Embryonic facial prominence (tissue), 1 donor: Measurements from ENCODE around the gene KRTAP10-7.
"Not testable (repeated sequence)": the region's sequence is repeated elsewhere in the genome, so short reads cannot be mapped to it uniquely, and the experiment has no call there.

Experiments
- DNase-seq: peaks from one replicate; pipeline ENCODE4 v3.0.0-alpha.2; 2016; ENCODE audit errors: extremely low spot score

KRTAP10-7 gene

DNA sequence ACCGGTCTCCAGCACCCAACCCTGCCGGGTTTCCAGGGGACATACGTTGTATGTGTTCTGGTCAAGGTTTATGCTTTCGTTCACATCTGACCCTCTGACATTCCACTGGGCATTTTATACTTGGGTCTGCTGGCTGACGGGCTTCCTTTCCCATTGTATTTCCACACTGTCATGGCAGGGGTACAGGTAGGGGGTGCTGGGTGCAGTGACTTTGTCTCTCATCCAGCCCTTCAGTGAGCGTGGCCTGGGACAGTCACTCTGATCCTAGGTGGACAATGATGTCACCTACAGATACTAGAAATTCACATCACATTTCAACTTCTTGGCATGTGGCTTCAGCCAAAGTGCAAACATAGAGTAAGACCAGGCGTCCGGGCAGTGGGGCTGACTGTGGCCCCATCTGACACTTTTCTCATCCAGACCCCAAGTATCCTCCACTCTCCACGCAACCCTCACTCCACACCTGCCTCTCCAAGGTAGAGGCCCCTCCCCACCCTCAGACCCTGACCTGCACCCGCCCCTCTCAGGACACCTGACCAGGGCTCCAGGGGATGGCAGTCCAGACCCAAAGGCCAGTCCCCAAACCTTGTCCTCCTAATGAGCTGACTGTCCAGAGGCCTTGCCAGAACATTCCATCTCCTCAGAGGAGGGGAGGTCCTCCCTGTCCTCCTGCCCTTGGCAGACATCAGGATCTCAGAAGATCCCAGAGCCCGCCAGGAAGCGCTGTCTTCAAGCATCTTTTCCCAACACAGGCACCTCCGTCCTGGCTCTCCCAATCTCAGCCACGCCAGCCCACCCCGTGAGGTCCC, 36.0 kb downstream of the KRTAP10-7 start:
- no peak for DNase-seq

DNA sequence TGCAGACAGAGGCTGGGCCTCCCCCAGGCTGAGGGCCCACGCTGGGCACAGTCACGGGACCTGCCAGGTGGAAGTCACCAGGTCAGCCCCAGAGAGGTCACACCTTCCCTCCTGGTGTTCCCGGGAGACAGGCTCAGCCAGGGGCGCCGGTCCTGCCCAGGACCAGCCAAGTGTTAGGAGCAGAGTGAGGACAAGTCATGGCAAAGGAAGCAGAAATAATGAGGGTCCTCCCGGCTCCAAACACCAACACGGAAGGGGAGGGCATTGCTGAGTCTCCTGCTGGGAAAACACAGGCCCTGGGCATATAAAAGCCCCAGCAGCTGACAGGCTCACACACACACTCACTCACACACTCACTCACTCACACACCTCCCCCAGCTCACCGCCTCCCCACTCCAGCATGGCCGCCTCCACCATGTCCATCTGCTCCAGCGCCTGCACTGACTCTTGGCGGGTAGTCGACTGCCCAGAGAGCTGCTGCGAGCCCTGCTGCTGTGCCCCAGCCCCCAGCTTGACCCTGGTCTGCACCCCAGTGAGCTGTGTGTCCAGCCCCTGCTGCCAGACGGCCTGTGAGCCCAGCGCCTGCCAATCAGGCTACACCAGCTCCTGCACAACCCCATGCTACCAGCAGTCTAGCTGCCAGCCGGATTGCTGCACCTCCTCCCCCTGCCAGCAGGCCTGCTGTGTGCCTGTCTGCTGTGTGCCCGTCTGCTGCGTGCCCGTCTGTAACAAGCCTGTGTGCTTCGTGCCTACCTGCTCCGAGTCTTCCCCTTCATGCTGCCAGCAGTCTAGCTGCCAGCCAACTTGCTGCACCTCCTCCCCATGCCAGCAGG, 36.8 kb downstream of the KRTAP10-7 start, which contains the start of gene KRTAP10-10:
Gene KRTAP10-10, plus strand, starts transcription at position 339 of the 833 bp plus-strand sequence. Its CDS starts 62 bp downstream, at position 401.
- no peak for DNase-seq

DNA sequence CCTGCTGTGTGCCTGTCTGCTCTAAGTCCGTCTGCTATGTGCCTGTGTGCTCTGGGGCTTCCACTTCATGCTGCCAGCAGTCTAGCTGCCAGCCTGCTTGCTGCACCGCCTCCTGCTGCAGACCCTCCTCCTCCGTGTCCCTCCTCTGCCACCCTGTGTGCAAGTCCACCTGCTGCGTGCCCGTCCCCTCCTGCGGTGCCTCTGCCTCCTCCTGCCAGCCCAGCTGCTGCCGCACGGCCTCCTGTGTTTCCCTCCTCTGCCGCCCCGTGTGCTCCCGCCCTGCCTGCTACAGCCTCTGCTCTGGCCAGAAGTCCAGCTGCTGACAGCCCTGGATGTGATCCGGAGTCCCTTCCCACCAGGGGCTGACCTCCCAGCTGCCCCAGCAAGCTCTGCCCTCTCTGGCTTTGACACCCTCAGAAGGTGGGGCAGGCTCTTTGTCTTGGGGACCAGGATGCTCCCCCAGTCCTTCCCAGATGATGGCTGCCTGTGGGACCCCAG, 37.5 kb downstream of the KRTAP10-7 start:
- not testable (repeated sequence) for DNase-seq

DNA sequence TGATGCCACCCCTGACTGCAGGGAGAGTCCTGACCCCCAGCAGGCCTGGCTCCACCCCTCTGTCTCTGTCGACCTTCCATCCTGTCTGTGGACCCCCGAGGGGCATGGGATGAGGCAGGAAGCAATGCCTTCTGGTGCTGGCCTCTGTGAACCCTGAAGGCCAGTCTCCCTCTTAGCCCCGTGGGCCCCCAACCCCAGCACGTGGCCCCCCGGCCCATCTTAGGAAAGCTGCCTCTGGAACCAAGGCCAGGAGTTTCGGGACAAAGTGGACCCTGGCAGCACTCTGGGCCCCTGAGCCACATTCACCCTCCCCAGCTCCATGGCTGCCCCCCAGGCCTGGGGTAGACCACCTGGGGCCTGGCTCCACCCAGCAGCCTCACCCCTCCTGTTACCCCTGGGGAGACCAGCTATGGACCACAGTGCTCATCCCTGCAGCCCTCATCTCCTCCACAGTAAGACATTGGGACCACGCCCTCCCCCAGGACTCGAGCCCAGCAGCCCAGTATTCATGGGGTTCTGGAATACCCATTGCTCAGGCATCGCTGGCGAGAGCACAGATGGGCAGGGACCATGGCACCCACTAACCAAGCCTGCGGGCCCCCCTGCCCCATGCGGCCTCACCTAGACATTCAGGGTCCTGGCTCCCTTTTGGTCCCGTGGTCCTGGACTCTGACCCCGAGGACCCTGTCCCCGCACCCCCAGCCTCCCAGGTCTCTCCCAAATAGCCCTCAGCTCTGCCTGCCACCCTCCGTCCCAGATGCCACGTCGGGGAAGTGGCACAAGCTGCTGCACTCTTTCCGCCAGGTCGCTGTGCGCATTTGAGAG, 38.3 kb downstream of the KRTAP10-7 start:
- DNase-seq: not testable (repeated sequence)

DNA sequence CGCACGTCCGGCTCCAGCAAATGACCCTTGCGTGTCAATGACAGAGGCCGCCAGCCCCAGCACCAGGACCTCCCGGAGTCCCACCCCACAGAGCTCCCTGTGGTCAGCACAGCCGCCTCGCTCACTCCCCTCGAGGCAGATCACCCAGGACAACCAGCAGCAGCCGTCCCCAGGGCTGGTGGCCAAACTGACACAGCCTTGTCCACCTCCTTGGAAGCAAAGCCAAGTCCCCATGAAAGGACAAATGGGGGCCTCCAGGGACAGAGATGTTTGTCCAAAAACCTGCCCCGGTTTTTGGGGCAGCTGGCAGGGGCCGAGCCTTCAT, 38.9 kb downstream of the KRTAP10-7 start:
- no peak for DNase-seq

DNA sequence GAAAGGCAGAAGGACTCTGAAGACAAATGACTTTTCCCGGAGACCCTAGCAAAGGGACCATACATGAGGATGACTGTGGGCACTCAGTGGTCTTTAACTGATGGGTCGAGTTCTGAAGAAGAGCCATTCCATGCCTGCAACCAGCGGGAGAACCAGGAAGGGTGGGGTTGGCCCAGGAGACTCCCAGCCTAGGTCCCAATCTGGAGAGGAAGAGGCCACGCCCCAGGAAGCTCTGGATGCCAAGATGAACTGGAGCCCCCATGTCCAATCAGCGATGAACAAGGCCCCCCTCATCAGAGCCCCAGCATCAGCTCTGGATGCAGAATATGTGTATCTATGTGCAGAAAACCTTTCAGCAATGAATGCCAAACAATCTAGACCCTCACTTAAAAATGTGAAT, 40.4 kb downstream of the KRTAP10-7 start:
- DNase-seq: no peak

DNA sequence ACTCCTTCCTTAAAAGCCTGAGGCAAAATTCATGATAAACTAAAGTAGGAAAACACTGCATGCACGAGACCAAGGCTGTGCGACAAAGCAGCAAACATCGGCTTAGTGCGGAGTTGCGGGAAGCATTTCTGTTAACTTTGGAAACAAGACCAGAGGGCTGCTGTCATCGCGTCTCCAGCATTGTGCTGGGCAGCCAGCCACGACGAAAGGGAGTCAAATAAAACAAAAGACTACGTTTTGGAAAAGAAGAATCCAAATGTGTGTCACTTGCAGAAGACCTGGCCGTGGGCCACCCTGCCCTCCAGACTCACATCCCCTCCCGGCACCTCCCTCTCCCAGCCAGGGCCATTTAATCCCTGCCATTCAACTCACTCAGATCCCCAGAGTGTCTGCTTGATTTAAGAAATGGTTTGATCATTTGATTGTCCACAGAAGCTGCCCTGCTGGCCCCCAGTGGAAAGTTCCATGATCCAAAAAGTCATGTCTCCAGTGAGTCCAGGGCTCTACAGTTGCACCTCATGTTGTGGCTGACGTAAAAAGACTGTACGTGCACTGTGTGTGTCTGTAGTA, 43.4 kb downstream of the KRTAP10-7 start:
- no peak for DNase-seq

DNA sequence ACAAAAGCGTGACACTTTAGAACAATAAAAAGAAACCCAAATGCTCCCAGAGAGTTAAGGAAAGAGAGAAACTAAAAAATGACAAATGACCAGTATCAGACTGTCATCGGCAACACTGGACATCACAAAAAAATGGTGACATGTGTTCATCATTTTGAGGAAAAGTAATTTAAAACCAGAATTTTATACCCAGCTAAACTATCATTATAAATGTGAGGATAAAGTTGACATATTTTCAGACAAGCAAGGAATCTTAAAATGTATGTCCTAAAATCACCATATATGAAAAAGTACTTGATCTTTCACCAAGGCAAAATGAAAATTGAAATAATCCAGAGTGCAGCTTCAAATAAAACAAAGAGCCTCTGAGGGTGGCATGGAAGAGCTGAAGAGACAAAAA, 44.5 kb downstream of the KRTAP10-7 start:
- DNase-seq: no peak

DNA sequence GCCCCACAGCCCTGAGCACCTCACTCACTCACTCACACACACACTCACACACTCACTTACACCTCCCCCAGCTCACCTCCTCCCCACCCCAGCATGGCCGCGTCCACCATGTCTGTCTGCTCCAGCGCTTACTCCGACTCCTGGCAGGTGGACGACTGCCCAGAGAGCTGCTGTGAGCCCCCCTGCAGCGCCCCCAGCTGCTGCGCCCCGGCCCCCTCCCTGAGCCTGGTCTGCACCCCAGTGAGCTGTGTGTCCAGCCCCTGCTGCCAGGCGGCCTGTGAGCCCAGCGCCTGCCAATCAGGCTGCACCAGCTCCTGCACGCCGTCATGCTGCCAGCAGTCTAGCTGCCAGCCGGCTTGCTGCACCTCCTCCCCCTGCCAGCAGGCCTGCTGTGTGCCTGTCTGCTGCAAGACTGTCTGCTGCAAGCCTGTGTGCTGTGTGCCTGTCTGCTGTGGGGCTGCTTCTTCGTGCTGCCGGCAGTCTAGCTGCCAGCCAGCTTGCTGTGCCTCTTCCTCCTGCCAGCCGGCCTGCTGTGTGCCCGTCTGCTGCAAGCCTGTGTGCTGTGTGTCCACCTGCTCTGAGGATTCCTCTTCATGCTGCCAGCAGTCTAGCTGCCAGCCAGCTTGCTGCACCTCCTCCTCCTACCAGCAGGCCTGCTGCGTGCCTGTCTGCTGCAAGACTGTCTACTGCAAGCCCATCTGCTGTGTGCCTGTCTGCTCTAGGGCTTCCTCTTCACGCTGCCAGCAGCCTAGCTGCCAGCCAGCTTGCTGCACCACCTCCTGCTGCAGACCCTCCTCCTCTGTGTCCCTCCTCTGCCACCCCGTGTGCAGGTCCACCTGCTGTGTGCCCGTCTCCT, 46.2 kb downstream of the KRTAP10-7 start, which contains the start of gene KRTAP10-11:
Gene KRTAP10-11, plus strand, starts transcription at position 49 of the 856 bp plus-strand sequence. Its CDS starts 45 bp downstream, at position 94.
- not testable (repeated sequence) for DNase-seq

DNA sequence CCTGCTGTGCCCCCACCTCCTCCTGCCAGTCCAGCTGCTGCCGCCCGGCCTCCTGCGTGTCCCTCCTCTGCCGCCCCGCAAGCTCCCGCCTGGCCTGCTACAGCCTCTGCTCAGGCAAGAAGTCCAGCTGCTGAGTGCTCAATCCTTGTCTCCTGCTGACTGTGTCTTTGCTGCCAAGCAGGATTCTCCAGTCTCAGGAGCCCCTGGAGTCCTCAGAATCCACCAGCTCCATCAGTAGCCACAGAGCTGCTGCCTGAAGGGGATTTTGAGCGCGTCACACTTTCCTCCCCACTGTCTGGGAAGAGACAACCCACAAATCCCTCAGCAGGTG, 46.8 kb downstream of the KRTAP10-7 start:
- no peak for DNase-seq

DNA sequence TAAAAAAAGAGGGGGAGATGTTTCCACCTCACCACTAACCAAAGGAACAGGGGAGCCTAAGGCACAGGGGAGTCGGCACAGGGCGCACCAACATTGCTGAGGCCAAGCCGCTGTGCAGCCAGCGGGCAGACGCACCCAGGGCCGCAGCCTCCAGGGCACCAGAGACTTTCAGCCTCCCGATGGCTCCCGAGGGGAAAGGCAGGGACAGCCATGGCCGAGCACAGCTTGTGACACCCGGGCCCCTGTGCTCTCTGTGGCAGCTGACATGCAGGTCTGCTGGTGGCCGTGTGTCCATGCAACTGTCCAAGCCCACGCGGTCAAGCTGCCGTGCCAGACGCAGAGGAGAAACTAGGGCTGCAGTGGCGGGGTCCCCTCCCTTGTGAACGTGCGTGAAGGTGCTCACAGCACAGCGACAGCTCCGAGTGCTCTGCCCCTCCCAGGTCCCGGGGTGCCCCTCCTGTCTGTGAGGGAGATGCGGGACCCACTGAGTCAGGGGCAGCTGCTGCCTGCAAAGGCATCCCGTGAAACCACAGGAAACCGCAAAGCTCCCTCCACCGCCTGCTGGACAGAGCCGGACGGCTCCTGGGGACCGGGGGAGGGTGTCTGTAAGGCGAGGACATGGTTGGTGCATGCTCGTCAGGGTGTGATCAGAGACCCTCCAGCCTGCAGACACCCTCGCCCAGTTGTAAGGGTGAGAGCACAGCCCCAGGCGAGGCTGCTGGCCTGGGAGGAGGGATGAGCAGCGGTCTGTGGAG, 48.3 kb downstream of the KRTAP10-7 start:
- DNase-seq: no peak

DNA sequence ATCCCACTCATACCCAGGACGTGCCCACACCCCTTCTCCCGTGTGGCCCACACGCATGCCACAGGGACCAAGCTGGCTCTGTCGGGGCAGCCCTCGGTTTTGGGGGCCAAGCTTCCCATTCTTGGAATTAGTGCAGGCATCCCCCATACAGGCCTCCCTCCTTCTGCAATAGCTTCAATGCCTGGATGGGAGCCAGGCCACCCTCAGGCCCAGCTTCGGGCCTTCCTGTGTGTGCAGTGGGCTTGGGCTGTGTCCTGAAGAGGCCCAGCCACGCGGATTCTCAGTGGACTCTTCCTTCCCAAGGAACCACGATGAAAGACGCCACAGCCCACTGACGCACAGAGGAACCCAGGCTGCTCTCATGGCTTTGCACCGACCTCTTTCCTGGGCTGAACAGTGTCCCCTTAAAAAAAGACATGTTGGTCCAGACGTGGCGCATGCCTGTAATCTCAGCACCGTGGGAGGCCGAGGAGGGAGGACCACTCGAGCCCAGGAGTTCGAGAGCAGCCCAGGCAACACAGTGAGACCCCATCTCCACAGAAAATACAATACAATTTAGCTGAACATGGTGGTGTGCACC, 49.2 kb downstream of the KRTAP10-7 start:
- no peak for DNase-seq

DNA sequence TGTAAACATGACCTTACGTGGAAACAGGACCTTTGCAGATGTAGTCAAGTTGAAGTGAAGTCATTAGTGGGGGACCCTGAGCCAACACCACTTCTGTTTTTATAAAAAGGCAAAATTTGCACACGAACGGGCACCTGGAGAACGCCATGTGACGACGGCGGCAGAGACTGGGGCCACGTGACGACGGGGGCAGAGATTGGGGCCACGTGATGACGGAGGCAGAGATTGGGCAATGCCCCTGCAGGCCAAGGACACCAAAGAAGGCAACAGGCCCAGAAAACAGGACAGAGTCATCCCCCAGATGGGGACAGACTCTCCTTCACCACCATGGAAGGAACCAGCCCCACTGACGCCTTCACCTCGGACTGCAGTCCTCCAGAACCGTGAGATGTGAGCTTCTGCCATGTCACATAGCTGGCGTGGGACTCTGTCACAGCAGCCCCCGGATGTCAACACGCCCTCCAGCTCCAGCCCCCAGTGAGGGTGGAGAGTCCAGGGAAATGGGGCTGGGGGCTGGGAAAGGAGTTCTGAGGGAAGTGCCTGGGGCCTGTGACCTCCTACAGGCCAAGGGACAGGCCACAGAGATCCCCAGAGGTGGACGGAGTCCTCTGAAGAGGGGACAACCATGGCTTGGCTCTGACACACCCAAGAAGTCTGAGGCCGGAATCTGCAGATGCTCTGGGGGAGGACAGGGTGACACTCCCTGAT, 50.0 kb downstream of the KRTAP10-7 start:
- no peak for DNase-seq

DNA sequence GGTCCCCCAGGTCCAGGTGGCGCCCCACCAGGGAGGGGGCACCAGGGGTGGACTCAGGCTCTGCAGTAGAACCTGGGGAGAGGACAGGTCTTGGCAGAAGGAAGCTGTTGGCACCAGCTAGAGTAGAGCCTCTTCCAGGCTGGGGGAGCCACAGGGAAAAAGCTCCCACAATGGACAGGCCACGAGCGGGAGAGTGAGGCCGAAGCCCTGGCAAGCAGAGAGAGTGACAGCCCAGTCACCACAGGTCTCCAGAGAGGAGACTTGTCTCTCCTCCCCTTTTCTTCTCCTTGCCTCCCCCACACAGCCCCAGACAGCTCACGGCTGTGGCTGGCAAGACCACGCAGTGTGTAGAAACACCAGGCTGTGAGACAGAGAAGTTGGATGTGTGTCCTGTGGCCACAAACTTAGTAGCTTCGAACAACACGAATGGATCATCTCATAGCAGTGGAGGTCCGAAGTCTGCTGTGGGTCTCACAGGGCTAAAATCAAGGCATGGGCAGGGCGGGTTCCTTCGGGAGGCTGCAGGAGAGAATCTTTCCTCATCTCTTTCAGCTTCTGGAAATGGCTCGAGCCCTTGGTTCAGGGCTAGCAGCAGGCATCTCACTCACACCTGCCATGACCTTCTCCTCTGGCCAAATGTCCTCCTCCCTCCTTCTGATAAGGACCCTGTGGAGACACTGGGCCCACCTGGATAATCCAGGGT, 50.7 kb downstream of the KRTAP10-7 start:
- no peak for DNase-seq
